HG02870 (cell line): ENCODE results near the gene CCDC38.
"Not testable (repeated sequence)": the region's sequence is repeated elsewhere in the genome, so short reads cannot be mapped to it uniquely, and the experiment has no call there.

ENCODE experiments used
- ATAC-seq: cut with Tn5 transposase; IDR thresholded peaks from one replicate; pipeline ENCODE4 v1.9.1; 2021; ENCODE audit warnings: mild to moderate bottlenecking, moderate library complexity; ENCODE audit not compliant: unreplicated experiment

The CCDC38 gene

GRCh38 chr12:95942524-95943329 lies at the start of gene CCDC38:
TSS of gene CCDC38 (minus strand) at chr12:95942614. CDS start at chr12:95936509, 6,105 bp downstream.
- ATAC-seq = peak; percentile 98

DNA sequence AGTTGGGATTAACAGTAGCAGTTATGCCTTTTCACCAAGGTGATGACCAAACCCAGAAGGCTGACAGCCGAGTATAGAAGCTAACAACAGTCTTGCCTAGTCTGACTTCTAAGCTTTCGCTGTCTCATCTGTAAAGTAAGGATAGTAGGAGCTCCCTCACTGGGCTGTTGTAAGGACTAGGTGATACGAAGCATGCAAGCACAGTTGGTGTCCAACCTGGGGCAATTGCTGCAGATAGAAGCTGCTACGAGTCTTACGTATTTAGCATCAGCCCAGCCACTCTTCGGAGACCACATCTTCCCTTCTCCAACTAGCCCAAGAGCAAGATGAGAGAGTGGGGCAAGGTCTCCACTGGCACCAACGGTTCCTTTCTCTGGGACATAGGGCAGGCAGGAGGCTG lies 47.7 kb upstream of the CCDC38 start:
- ATAC-seq = no peak

DNA sequence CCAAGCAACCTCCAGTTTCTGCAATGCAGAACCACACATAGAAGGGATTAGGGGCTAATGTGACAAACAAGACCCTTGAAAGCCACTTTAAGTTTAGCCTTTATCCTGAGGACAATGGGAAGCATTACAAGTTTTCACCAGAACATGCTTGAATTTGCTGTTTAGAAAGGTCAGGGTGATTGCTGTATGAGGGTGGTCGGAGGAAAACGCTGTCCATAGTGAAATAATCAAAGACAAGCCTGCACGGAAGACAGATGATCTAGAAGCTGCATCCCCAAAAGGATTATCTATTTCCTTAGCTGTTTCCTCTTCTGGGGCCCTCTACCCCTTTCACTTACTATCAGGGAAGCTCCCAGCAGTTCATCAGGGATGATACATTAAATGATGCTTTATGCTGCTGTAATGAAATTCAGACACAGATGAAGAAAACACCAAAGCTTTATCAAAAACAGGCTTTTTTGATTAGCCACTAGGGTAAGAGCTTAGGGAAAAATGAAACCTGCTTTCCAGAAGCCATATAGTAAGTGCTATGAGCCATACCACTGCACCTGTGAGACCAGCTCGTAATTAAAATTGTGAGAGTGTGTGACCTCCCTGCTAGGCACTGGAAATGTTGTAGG lies 47.2 kb upstream of the CCDC38 start:
- no peak for ATAC-seq

DNA sequence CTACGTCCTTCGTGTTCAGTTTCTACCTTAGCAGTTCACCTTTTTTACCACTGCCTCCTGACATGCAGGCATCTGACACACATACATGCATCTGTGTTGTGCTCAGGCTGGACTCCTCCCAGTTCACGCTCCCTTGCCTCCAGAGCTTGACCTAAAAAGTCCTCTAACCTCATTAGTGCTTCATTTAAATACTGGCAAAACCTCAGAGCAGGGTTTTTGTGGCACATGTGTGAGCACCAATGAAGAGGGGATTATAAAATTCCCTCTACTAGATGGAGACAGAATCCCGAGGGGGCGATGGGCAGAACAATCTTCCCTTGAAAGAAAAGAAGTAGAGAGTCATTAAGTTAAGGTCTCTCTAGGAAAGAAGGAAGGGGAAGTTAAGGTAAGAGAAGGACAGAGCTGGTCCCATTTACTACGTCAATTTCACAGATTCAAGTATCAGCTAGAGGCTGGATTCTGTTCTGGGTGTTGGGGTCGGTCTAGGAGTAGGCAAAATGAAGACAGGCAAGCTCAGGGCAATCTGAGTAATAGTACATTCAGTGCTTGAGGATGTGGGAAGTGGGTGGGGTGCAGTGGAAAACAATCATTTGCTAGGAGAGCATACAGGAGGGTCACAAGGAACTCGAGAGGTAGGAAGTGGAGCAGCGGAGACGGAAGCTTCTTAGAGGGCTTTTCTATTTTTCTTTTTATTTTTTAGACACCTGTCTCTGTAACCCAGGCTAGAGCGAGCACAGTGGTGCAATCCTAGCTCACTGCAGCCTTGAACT lies 46.3 kb upstream of the CCDC38 start:
- ATAC-seq = no peak

GRCh38 chr12:95986635-95987570 lies 44.5 kb upstream of the CCDC38 start:
- ATAC-seq = no peak

DNA sequence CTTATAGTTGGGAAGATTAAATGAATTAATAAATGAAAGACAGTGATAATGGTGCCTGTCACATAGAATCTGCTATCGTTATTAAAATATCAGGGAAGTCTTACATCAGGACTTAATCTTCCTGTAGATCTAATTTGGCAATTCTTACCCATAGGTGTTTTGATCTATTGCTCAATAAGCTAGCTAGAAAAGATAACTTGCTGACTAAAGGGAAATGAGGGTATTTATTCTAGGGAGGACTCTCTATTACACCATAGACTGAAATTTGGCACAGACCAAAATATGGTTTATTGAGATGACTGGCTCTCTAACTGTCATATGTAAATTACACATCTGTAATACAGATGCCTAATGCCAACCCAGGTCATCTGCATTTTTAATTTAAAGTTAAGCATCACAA lies 42.3 kb upstream of the CCDC38 start:
- no peak for ATAC-seq

- no peak for ATAC-seq
These were observed 40.2 kb upstream of the CCDC38 start for GRCh38 chr12:95982602-95983001.

DNA sequence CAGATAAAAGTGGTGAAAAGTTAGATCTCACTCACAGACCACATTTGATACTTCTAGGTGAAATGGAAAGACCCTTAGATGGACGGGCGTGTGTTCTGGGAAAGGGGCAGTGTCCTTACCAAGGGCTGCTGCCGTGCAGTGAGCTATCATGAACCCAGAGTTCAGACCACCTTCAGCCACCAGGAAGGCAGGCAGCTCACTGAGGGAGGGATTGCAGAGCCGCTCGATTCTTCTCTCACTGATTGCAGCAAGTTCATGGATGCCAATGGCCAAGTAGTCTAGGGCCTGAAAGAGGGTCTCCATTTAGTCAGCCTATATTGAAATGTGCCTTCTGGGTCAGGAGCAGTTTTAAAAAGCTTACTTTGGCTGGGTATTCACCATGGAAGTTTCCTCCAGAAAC lies 38.0 kb upstream of the CCDC38 start:
- ATAC-seq = no peak

GRCh38 chr12:95978774-95979173 lies 36.4 kb upstream of the CCDC38 start:
- no peak for ATAC-seq

- no peak for ATAC-seq
These were observed 35.9 kb upstream of the CCDC38 start for GRCh38 chr12:95978351-95978750.

DNA sequence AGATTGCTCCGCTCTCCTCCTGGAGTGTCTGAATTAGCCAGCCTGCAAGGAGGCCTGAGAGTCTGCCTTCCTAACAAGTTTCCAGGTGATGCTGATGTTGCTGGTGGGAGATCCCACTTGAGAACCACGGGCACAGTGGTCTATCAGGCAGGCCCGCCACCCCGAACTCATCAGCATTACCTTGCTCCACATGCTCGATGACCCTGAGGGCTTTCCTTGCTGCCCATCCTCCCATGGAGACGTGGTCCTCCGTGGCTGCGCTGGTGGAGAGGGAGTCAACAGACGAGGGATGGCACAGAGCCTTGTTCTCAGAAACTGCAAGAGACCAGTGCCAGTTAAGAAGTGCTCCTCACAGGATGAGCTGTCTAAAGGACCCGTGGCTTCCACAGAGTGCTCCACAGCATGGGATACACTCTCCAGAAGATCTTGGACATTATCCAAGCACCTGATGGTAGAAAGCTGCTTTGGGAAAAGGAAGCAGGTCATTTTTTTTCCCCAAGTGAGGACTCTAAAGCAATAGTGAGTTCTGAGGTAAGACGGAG lies 35.4 kb upstream of the CCDC38 start:
- ATAC-seq = no peak

- ATAC-seq = no peak
These were observed 34.0 kb upstream of the CCDC38 start for GRCh38 chr12:95976416-95976832.

DNA sequence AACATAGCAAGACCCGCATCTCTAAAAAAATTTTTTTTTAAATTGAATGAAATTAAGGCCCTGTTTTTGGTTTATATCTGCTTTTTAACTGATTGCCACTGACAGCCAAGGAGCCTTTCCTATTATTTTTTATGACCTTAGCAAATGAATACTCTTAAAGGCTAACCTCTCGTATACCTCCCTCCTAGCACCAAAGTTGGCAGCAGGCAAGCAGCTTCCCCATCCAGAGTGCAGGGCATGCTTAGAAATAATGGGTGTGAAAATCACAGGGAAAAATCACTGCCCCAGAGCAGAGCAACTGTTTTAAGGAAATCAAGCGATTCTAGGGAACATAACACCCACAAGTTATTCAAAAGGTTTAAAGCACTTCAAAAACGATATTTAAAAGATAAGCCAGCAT lies 33.1 kb upstream of the CCDC38 start:
- no peak for ATAC-seq

- no peak for ATAC-seq
These were observed 31.9 kb upstream of the CCDC38 start for GRCh38 chr12:95974358-95974757.

DNA sequence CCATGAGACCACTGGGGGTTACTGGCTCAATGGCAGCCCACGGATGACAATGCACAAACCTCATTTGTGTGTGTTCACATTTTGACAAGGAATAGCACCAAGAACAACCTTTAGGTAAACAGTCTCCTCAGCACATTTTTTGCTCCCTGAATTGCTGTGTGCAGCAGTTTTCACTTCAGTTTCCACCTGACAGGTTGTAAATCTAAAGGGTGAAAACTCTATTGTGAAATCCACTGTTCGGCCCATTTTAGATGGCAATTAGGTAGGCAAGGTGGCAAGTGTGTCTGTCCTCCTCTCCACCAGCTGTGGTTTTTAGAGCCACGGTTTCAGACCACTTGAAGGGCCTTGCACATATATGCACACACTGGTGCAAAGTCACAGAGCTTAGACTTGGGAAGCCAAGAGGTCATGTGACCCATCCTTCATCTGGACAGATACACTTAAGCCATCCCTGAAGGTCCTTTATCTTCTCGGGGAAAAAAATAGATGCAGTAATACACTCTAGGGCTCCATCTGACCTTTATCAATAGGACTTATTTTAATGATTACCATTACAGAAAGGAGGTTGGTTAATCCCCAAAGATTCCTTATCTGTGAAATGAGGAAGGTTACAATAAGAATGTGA lies 30.5 kb upstream of the CCDC38 start:
- ATAC-seq = no peak

- ATAC-seq = no peak
These were observed 28.5 kb upstream of the CCDC38 start for GRCh38 chr12:95970905-95971304.

- not testable (repeated sequence) for ATAC-seq
These were observed 26.7 kb upstream of the CCDC38 start for GRCh38 chr12:95969116-95969515.

DNA sequence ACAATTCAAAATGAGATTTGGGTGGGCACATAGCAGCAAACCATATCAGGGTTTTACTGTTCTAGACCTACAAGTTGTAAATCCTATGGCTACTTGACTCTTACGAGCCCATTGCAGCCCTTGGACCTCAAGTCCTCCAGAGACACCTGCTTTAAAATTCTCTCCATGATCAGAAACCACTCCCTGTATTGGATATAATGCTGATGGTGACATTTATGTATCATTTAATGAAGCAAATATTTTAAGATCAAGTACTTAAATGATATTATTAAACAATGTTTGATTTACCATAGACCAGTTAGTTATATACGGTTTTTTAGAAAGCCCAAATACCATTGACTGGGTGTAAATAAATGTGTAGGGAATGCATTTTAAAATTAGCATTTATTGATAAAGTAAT lies 24.9 kb upstream of the CCDC38 start:
- ATAC-seq = no peak

GRCh38 chr12:95966287-95966870 lies 24.0 kb upstream of the CCDC38 start:
- ATAC-seq = no peak

- no peak for ATAC-seq
These were observed 20.7 kb upstream of the CCDC38 start for GRCh38 chr12:95963096-95963495.
